Embryonic facial prominence (tissue), 1 donor: Measurements from ENCODE around the gene OR11G2.
"Not testable (repeated sequence)": the region's sequence is repeated elsewhere in the genome, so short reads cannot be mapped to it uniquely, and the experiment has no call there.

Experiments
- DNase-seq: peaks from one replicate; pipeline ENCODE4 v3.0.0-alpha.2; 2016; ENCODE audit errors: extremely low spot score

Gene OR11G2, protein sequence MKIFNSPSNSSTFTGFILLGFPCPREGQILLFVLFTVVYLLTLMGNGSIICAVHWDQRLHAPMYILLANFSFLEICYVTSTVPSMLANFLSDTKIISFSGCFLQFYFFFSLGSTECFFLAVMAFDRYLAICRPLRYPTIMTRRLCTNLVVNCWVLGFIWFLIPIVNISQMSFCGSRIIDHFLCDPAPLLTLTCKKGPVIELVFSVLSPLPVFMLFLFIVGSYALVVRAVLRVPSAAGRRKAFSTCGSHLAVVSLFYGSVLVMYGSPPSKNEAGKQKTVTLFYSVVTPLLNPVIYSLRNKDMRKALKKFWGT

DNA sequence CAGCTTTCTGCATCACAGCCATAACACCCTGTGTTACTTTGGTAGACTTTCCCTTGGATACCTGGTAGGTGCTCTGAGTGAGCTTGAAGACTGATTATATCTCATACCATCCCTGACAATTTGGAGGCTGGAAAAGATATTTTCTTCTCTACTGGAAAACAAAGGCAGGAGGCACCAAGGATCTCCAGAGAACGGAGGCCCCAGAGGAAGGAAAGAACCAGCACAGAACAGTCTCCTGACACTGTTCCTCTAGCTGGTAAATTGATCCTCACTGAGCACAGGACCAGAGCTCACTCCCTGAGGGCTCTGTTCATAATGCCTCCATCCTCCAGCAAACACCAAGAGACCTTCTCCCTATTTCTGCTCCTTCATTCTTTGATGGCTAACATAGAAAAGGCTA, at the start of gene OR11G2:
OR11G2 (plus strand) TSS at position 301 of the 400 bp plus-strand sequence. CDS start 6,542 bp downstream, outside the sequence.
- DNase-seq: no peak

DNA sequence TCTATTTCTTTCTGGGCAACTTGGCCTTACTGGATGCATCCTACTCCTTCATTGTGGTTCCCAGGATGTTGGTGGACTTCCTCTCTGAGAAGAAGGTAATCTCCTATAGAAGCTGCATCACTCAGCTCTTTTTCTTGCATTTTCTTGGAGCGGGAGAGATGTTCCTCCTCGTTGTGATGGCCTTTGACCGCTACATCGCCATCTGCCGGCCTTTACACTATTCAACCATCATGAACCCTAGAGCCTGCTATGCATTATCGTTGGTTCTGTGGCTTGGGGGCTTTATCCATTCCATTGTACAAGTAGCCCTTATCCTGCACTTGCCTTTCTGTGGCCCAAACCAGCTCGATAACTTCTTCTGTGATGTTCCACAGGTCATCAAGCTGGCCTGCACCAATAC, 46.8 kb upstream of the OR11G2 start:
- DNase-seq: no peak

DNA sequence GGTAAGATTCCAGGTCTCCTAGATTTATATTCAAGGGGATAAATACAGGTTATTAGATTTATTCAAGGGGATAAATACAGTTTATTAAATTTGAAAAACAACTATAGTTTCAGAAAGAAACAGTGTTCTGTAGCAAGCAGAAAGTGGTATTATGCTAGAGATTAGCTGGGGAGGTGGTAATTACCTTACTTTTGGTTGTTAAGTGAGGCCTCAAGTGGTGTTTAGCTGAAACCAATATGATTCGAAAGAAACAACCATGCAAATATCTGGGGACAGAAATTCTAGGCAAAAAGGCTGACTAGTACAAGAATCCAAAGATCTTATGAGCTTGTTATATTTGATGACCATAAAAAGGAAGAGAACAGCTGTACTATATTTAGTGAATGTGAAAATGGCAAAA, 45.9 kb upstream of the OR11G2 start:
- DNase-seq: no peak

DNA sequence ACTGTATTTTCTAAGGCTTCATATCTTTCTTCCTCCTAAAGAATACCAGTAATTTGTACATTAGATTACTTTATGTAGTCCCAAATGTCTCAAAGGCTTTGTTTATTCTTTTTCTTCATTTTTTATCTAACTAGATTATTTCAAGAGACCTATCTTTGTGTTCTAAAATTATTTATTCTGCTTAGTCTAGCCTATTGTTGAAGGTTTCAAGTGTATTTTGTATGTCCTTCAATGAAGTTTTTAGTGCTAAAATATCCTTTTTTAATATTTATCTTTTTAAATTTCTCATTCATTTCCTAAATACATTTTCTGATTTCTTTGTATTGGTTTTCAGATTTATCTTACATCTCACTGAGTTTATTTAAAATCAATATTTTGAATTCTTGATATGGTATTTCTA, 26.2 kb upstream of the OR11G2 start:
- DNase-seq: no peak

DNA sequence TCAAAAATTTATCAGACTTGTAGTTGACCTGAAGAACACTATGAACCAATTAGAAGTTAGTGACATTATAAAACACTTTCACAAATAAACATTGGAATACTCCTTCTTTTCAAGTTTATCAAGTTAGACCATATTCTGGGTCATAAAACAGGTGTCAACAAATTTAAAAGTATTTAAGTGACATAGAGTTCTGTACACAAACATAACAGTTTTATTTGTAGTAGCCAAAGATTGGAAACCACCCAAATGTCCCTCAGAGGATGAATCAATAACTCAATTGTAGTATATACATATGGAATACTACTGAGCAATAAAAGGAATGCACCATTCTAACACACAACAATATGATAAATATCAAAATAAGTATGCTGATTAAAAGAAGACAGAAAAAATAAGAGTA, 23.6 kb upstream of the OR11G2 start:
- no peak for DNase-seq

DNA sequence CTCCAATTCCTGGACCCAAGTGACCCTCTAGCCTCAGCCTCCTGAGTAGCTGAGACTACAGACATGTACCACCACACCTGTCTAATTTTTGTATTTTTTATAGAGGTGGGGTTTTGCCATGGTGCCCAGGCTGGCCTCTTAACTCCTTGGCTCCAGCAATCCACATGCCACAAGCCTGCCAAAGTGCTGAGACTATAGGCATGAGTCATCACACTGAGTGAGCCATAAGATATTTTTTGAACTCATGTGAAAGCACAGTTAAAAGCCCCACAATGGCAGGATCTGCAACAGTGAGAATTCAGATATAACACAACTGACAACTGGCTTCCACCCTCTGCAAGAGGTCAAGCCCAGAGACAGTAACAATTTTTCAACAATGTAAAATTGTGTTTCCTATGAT, 20.8 kb upstream of the OR11G2 start:
- DNase-seq: not testable (repeated sequence)

DNA sequence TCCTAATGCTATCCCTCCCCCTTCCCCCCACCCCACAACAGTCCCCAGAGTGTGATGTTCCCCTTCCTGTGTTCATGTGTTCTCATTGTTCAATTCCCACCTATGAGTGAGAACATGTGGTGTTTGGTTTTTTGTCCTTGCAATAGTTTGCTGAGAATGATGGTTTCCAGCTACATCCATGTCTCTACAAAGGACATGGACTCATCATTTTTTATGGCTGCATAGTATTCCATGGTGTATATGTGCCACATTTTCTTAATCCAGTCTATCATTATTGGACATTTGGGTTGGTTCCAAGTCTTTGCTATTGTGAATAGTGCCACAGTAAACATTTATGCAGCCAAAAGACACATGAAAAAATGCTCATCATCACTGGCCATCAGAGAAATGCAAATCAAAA, 16.5 kb upstream of the OR11G2 start:
- DNase-seq: not testable (repeated sequence)

DNA sequence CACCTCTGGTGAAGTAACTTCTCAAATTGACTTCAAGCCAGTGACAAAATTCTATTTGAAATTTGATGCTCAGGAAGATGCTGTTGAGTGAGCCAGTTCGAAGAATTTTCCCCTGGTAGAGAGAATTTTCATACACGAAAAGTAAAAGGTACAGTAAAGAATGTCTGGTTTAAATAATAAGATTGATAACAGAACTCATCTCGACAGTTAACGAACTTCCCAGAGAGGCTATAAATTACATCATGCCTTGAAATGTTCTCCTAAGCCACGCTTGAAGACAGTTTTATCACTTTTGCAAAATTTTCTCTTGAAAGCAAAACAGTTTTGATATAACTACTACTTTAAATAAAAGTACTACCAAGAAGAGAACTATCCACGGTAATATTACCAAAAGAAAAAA, 14.4 kb upstream of the OR11G2 start:
- no peak for DNase-seq

DNA sequence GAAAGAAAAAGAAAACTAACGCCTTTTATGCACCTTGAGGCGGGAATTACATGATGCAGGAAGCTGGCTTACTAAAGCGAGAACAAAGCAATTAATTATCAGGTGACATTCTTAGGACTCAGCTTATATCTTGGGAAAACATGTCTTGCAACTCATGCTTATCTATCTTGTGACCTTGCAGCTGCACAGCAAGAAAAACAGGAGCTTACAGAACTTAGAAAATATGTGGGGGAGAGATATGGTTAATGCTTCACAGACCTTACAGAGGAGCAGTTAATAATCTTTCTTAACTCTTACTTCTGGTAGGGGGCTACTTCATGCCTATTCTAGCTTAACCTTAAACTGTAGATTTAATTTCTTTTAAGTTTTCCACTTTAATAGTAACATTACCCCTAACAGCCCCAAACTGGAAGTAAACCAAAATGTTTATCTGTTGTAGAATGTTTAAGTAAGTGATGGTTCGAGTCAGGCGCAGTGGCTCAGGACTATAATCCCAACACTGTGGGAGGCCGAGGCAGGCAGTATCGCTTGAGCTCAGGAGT, 13.2 kb upstream of the OR11G2 start:
- DNase-seq: no peak

DNA sequence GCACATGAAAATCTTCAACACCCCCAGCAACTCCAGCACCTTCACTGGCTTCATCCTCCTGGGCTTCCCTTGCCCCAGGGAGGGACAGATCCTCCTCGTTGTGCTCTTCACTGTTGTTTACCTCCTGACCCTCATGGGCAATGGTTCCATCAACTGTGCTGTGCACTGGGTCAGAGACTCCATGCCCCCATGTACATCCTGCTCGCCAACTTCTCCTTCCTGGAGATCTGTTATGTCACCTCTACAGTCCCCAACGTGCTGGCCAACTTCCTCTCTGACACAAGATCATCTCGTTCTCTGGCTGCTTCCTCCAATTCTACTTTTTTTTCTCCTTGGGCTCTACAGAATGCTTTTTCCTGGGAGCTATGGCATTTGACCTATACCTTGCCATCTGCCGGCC, 11.5 kb upstream of the OR11G2 start:
- no peak for DNase-seq

DNA sequence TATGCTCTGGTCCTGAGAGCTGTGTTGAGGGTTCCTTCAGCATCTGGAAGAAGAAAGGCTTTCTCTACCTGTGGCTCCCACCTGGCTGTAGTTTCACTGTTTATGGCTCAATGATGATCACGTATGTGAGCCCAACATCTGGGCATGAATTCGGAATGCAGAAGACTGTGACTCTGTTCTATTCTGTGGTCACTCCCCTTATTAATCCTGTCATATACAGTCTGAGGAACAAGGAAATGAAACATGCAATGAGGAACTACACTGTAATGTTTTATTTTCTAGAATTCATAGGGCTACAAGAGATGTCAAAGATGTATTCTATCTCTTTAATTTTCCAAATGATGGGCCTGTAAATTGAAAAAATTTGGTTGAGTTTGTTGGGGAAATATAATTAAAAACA, 10.8 kb upstream of the OR11G2 start:
- DNase-seq: no peak

DNA sequence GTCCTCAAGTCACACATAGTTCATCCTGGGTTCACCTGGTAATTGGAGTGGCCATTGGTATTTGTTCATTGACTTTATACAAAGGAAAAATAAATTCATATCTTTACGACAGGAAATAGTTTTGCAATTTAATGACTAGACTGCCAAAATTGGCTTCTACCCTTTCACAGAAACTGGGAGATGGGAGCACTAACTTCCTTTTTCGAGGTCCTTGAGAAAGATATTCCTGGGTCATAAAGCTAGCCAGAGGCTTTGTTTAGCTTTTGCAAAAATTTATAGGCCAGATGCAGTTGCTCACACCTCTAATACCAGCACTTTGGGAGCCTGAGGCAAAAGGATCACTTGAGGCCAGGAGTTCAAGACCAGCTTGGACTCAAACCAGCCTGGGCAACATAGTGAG, 10.2 kb upstream of the OR11G2 start:
- DNase-seq: no peak

DNA sequence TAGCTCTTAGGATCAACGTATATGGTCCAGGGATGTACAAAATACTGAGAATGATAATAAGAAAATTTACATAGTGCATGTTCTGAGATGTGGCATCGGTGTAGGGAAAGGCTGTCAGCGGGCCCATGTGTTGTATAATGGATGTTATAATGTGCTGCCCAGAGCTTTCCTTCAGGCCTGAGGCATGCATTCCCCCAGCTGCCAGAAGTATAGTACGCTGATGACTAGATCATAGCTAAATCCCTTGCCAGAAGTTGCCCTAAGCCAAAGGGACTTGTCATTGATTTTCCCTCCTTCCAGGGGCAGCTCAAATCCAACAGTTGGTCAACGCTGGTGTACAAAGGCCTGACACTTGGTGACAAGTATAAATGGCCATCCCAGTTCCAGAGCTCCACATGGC, 6.5 kb upstream of the OR11G2 start:
- DNase-seq: no peak

DNA sequence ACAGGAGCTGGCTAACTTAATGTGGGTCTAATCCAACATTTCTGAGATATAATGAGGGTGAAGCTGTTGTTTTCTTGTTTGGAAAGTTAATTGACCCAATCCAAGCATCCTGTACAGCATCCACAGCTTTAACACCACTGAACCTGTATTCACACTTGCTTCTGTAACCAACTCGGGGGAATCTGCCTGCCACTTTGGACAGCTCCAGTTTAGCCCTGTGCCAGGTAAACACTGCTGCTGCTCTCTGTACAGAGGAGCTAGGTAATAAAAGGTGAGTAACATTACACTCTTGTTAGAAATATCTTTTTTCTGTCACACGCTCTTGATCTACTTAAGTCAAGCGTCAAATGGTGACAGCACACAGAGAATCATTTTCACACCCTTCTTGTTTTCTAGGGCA, 700 bp downstream of the OR11G2 start:
- DNase-seq: no peak

DNA sequence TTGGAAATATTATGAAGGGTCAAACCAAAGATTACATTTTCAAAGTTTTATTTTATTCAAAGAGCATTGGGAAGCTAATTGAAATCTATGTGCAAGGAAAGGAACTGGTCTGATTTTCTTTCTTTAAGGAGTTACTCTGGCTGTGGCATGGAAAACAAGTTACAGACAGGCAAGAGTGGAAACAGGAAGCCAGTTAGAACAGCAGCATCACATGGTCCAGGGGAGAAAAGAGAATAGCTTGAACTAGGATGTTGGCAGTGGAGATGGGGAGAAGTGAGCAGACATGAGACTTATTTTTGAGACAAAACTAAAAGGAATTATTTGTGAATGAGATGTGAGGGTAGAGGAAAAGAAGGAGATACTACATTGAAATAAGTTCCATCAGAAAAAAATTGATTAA, 3.4 kb downstream of the OR11G2 start:
- DNase-seq: no peak

DNA sequence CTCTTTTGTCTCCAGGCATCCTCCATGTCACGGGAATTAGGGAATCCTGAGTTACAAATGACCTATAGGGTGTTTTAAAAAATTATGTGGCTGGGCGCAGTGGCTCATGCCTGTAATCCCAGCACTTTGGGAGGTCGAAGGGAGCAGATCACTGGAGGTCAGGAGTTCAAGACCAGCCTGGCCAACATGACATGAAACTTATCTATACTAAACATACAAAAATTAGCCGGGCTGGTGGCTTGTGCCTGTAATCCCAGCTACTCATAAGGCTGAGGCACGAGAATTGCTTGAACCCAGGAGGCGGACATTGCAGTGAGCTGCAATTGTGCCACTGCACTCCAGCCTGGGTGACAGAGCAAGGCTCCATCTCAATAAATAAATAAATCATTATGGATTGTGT, 4.5 kb downstream of the OR11G2 start:
- DNase-seq: not testable (repeated sequence)

DNA sequence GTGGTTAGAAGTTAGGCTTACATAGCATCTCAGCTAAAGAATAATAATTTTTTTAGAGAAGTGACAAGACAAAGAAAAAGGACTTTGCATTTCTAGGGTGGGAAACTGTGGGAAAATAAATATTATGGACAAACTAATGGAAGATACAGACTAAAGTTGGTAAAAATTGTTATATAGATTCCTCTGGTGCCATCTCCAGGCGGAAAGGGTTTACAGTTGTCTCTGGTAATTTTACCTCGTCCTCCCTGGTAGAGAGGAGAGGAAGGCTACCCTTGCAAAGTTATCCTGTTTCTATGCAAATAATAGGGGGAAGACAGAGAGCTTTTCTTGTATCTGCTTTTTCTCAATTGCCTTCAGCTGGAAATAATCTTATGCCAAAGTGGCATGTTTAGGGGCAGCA, 5.2 kb downstream of the OR11G2 start:
- DNase-seq: no peak

DNA sequence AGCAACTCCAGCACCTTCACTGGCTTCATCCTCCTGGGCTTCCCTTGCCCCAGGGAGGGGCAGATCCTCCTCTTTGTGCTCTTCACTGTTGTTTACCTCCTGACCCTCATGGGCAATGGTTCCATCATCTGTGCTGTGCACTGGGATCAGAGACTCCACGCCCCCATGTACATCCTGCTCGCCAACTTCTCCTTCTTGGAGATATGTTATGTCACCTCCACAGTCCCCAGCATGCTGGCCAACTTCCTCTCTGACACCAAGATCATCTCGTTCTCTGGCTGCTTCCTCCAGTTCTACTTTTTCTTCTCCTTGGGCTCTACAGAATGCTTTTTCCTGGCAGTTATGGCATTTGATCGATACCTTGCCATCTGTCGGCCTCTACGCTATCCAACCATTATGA, 6.8 kb downstream of the OR11G2 start:
- DNase-seq: no peak

DNA sequence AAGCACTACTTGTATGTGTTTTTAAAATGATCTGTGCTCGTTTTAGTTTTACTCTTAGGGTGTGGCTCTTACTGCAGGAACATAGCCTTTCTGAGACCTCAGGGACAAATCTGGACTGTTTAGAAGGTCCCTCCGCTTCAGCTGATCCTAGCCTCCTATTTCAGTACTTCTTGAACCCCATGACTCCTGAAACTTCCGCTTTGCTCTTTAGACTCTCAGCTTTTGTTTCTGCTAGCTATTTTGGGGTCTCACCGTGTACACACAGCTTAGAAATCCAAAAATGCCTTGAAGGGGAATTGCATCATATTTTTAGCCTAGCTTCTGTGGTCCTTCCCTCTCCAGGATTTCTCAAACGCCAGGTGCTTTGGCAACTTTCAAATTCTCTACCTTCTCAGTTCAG, 8.3 kb downstream of the OR11G2 start:
- no peak for DNase-seq

DNA sequence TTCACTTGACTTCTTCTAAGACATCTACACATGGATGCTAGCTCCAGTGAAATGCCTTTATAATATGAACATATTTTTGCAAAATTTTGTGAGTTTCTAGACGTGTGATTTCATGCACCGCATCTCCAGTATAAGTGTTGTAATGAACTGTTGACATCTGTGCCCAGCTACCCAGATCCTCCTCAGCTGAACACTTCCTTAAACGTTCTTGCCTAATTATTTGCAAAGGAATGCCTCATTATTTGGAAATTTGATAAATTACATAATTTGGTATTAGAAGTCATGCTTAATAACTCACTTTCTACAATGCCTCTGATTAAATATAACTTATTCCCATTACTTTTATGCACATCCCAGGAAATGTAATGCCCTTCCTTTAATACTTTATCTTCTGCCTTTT, 14.0 kb downstream of the OR11G2 start:
- no peak for DNase-seq

DNA sequence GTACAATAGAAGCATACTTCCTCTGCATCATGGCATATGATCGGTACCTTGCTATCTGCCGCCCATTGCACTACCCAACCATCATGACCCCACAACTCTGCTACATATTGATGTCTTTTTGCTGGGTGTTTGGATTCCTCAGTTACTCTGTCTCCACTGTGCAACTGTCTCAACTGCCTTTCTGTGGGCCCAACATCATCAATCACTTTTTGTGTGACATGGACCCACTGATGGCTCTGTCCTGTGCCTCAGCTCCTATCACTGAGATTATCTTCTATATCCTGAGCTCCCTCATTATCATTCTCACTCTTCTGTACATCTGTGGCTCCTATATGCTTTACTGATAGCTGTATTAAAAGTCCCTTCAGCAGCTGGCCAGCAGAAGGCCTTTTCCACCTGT, 18.9 kb downstream of the OR11G2 start:
- no peak for DNase-seq

DNA sequence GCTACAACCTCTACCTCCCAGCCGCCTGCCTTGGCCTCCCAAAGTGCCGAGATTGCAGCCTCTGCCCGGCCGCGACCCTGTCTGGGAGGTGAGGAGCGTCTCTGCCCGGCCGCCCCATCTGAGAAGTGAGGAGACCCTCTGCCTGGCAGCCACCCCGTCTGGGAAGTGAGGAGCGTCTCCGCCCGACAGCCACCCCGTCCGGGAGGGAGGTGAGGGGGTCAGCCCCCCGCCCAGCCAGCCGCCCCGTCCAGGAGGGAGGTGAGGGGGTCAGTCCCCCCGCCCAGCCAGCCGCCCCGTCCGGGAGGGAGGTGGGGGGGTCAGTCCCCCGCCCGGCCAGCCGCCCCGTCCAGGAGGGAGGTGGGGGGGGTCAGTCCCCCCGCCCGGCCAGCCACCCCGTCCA, 21.7 kb downstream of the OR11G2 start:
- not testable (repeated sequence) for DNase-seq

DNA sequence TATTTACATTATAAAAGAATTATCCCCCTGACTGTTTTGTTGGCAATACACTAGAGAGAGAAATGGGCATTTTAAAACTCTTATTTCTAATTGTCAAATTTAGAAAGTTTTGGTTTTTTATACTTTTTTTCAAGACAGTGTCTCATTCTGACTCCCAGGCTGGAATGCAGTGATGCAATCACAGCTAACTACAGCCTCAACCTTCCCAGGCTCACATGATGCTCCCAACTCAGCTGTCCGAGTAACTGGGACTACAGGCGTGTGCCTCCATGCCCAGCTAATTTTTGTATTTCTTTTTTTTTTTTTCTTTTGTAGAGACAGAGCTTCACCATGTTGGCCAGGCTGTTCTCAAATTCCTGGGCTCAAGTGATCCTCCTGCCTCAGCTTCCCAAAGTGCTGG, 24.5 kb downstream of the OR11G2 start:
- no peak for DNase-seq

DNA sequence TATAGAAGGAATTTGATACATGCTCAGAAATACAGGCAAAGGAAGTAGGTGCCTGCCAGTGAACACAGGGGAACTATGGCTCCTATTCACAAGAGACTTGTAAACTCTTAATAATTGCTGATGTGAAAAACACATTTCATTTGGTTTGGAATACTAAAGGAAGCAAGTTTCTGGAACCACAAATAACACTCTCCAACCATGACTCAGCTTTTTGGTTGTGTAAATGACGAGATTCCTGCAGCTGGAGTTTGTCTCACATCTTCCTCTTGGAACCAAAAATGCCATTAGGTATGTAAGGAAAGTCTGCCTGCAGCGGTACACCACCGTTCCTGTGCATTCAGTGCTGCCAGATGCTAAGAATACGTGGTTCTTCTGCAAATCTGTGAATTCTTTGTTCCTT, 28.3 kb downstream of the OR11G2 start:
- no peak for DNase-seq
